Stimulated activated CD4-positive, alpha-beta T cell treated with anti-CD3 and anti-CD28 coated beads, Interleukin-12 subunit alpha, Interleukin-12 subunit beta, amount 100 ng/mL, for 48 hours (primary cell): ENCODE measurements around the gene PLA2G4F.

Experiments used
- DNase-seq, 3 donors: peaks; one replicate each; pipeline ENCODE4 v3.0.0-alpha.2; 2020; ENCODE audit warnings: low read depth in 2 of 3, low spot score in 1 of 3

Gene PLA2G4F

GRCh38 chr15:42166225-42166940, 9.9 kb upstream of the PLA2G4F start:
- no peak for DNase-seq

- no peak for DNase-seq
Observed at GRCh38 chr15:42165106-42165505, 8.7 kb upstream of the PLA2G4F start.

GRCh38 chr15:42163947-42164550, 7.6 kb upstream of the PLA2G4F start:
- DNase-seq = no peak

- DNase-seq = no peak
Observed at GRCh38 chr15:42163291-42163690, 6.9 kb upstream of the PLA2G4F start.

GRCh38 chr15:42160136-42160535, 3.7 kb upstream of the PLA2G4F start:
- no peak for DNase-seq

GRCh38 chr15:42159381-42160015, 3.1 kb upstream of the PLA2G4F start:
- DNase-seq = no peak

- DNase-seq = no peak
Observed at GRCh38 chr15:42158941-42159340, 2.5 kb upstream of the PLA2G4F start.

- DNase-seq = no peak
Observed at GRCh38 chr15:42157981-42158765, 1.7 kb upstream of the PLA2G4F start.

- DNase-seq = no peak
Observed at GRCh38 chr15:42157381-42157780, 945 bp upstream of the PLA2G4F start.

- DNase-seq = no peak
Observed at GRCh38 chr15:42155546-42156242, 742 bp downstream of the PLA2G4F start.

- DNase-seq = no peak
Observed at GRCh38 chr15:42154956-42155355, 1.5 kb downstream of the PLA2G4F start.

- DNase-seq = no peak
Observed at GRCh38 chr15:42154212-42154941, 2.1 kb downstream of the PLA2G4F start.

GRCh38 chr15:42153874-42154211, 2.6 kb downstream of the PLA2G4F start:
- DNase-seq = no peak

GRCh38 chr15:42152921-42153698, 3.3 kb downstream of the PLA2G4F start:
- no peak for DNase-seq

- DNase-seq = no peak
Observed at GRCh38 chr15:42152196-42152920, 4.1 kb downstream of the PLA2G4F start.

GRCh38 chr15:42151736-42152135, 4.7 kb downstream of the PLA2G4F start:
- DNase-seq = no peak

- DNase-seq = no peak
Observed at GRCh38 chr15:42151141-42151561, 5.3 kb downstream of the PLA2G4F start.

GRCh38 chr15:42150219-42150970, 6.0 kb downstream of the PLA2G4F start:
- no peak for DNase-seq
